ENCODE measurements around the gene MALSU1.

MALSU1 gene

GRCh38 chr7:23290993-23291392 lies 8.1 kb upstream of the MALSU1 start:
- TF ChIP-seq FOXP2 (optimal IDR thresholded peaks at IDR 0.05; ENCODE audit: borderline replicate concordance, extremely low read depth, extremely low read length, insufficient read depth) (no peak), TAF1 (IDR thresholded peaks at IDR 0.05; ENCODE audit: borderline replicate concordance, insufficient read depth, low read length) (no peak), SIN3A (IDR thresholded peaks at IDR 0.05; ENCODE audit: borderline replicate concordance, insufficient read depth, low read length) (no peak), POLR2AphosphoS5 (IDR thresholded peaks at IDR 0.05; ENCODE audit: low read depth, low read length) (no peak)
- TF ChIP-seq, protein P1, sequence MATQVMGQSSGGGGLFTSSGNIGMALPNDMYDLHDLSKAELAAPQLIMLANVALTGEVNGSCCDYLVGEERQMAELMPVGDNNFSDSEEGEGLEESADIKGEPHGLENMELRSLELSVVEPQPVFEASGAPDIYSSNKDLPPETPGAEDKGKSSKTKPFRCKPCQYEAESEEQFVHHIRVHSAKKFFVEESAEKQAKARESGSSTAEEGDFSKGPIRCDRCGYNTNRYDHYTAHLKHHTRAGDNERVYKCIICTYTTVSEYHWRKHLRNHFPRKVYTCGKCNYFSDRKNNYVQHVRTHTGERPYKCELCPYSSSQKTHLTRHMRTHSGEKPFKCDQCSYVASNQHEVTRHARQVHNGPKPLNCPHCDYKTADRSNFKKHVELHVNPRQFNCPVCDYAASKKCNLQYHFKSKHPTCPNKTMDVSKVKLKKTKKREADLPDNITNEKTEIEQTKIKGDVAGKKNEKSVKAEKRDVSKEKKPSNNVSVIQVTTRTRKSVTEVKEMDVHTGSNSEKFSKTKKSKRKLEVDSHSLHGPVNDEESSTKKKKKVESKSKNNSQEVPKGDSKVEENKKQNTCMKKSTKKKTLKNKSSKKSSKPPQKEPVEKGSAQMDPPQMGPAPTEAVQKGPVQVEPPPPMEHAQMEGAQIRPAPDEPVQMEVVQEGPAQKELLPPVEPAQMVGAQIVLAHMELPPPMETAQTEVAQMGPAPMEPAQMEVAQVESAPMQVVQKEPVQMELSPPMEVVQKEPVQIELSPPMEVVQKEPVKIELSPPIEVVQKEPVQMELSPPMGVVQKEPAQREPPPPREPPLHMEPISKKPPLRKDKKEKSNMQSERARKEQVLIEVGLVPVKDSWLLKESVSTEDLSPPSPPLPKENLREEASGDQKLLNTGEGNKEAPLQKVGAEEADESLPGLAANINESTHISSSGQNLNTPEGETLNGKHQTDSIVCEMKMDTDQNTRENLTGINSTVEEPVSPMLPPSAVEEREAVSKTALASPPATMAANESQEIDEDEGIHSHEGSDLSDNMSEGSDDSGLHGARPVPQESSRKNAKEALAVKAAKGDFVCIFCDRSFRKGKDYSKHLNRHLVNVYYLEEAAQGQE (IDR thresholded peaks at IDR 0.05; ENCODE audit: insufficient read depth in 1 of 2, low read depth in 2 of 2, low read length in 2 of 2): no peak

GRCh38 chr7:23291957-23292560 lies 7.1 kb upstream of the MALSU1 start:
- TF ChIP-seq, protein P1 (IDR thresholded peaks at IDR 0.05; ENCODE audit: insufficient read depth in 1 of 2, low read depth in 2 of 2, low read length in 2 of 2): no peak
- TF ChIP-seq POLR2AphosphoS5 (IDR thresholded peaks at IDR 0.05; ENCODE audit: low read depth, low read length) (no peak), SIN3A (IDR thresholded peaks at IDR 0.05; ENCODE audit: borderline replicate concordance, insufficient read depth, low read length) (no peak), TAF1 (IDR thresholded peaks at IDR 0.05; ENCODE audit: borderline replicate concordance, insufficient read depth, low read length) (no peak), FOXP2 (optimal IDR thresholded peaks at IDR 0.05; ENCODE audit: borderline replicate concordance, extremely low read depth, extremely low read length, insufficient read depth) (no peak)

DNA sequence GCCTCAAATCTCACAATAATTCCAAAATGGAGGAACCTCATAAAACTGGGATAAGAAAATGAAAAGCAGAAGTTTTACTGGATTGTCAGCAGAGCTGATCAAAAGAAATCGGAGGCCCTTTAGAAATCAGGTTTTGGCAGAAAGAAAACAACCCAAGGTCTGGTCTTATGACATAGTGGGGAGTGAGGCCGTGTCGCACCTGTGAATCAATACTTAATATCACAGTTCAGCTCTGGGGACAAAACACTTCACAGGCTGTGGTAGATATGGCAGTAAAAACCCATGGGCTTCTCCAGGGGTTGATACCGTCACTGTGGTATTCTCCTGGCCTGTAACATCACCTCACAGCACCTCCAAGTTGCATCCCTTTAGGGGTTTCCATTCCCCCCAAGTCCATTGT lies 6.5 kb upstream of the MALSU1 start:
- TF ChIP-seq FOXP2 (optimal IDR thresholded peaks at IDR 0.05; ENCODE audit: borderline replicate concordance, extremely low read depth, extremely low read length, insufficient read depth) (no peak), SIN3A (IDR thresholded peaks at IDR 0.05; ENCODE audit: borderline replicate concordance, insufficient read depth, low read length) (no peak)

- no peak for TF ChIP-seq SIN3A (IDR thresholded peaks at IDR 0.05; ENCODE audit: borderline replicate concordance, insufficient read depth, low read length)
- TF ChIP-seq, protein P1 (IDR thresholded peaks at IDR 0.05; ENCODE audit: insufficient read depth in 1 of 2, low read depth in 2 of 2, low read length in 2 of 2): no peak
Measured at GRCh38 chr7:23293500-23294073, 5.6 kb upstream of the MALSU1 start.

- TF ChIP-seq SIN3A (IDR thresholded peaks at IDR 0.05; ENCODE audit: borderline replicate concordance, insufficient read depth, low read length): no peak
- TF ChIP-seq TAF1 (IDR thresholded peaks at IDR 0.05; ENCODE audit: borderline replicate concordance, insufficient read depth, low read length): no peak
- no peak for TF ChIP-seq FOXP2 (optimal IDR thresholded peaks at IDR 0.05; ENCODE audit: borderline replicate concordance, extremely low read depth, extremely low read length, insufficient read depth)
- TF ChIP-seq, protein P1 (IDR thresholded peaks at IDR 0.05; ENCODE audit: insufficient read depth in 1 of 2, low read depth in 2 of 2, low read length in 2 of 2): no peak
Measured at GRCh38 chr7:23294549-23295400, 4.4 kb upstream of the MALSU1 start.
